A549 (cell line): ENCODE data around the gene TYRP1.

Experiments
- CEBPB ChIP-seq, 2 experiments: fragments of >200 bp in 1 of 2; sonication (Bioruptor Twin) in 1 of 2; formaldehyde crosslinking in 1 of 2; IDR thresholded peaks; 2 replicates each; pipeline ENCODE4 v1.6.1; 2012 to 2016
- CHD2 ChIP-seq: fragments of 150-350 bp; IDR thresholded peaks from 2 replicates; pipeline ENCODE4 v1.6.1; 2014; ENCODE audit warnings: low read length; ENCODE audit not compliant: partially characterized antibody
- CTCF ChIP-seq: fragments of >200 bp; sonication (Bioruptor Twin); formaldehyde crosslinking; IDR thresholded peaks from 3 replicates; pipeline ENCODE4 v1.5.1; 2016
- FOSL2 ChIP-seq, 2 experiments: fragments of 450-650 bp in 1 of 2; fragments of >200 bp in 1 of 2; sonication (Bioruptor Twin) in 1 of 2; formaldehyde crosslinking; IDR thresholded peaks; 2 replicates each; pipeline versions ENCODE4 v1.5.0 to v1.6.1; 2016 to 2020; ENCODE audit warnings: mild to moderate bottlenecking in 1 of 2, moderate library complexity in 1 of 2
- JUNB ChIP-seq: fragments of >200 bp; sonication (Bioruptor Twin); formaldehyde crosslinking; IDR thresholded peaks from 2 replicates; pipeline ENCODE4 v1.6.1; 2016
- NR3C1 ChIP-seq: fragments of >200 bp; sonication (Bioruptor Twin); formaldehyde crosslinking; IDR thresholded peaks from 3 replicates; pipeline ENCODE4 v1.6.1; 2017
- POLR2A ChIP-seq: IDR thresholded peaks from 2 replicates; pipeline ENCODE4 v1.6.1; 2012; ENCODE audit warnings: mild to moderate bottlenecking, low read length
- POLR2AphosphoS2 ChIP-seq: conservative IDR thresholded peaks from 2 replicates; pipeline ENCODE4 v1.6.1; 2012; ENCODE audit warnings: low read length, improper control_type of control experiment, inconsistent platforms
- RAD21 ChIP-seq, 2 experiments: fragments of >200 bp in 1 of 2; sonication (Bioruptor Twin) in 1 of 2; formaldehyde crosslinking in 1 of 2; IDR thresholded peaks in 1 of 2; conservative IDR thresholded peaks in 1 of 2; 2 replicates in 1 of 2; 3 replicates in 1 of 2; pipeline ENCODE4 v1.6.1; 2012 to 2018; ENCODE audit warnings: inconsistent platforms in 1 of 2
- USF2 ChIP-seq: fragments of 450-650 bp; IDR thresholded peaks from 2 replicates; pipeline ENCODE4 v1.6.1; 2014; ENCODE audit warnings: antibody characterized with exemption

DNA sequence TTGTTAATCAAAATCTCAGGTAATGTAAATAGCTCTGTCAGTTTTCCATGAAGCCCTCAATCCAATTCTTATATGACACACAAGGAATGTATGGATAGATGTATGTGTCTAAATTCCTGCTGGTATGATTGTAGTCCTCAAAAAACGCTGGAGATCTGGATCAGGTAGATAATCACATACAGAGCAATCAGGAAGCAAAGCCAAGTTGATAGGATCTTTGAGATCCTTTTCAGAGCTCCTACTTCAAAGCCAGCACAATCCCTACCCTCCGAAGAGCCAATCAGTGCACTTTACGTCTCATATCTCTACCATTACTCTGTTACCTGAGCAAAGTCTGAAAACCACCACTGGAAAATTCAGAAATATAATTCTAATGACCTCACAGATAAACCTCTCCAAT lies 27.4 kb downstream of the TYRP1 start:
- TF ChIP-seq CTCF (no peak), POLR2AphosphoS2 (no peak), RAD21 (conservative IDR thresholded peaks at IDR 0.05 in 1 of 2, IDR thresholded peaks at IDR 0.05 in 1 of 2) (no peak), FOSL2 (IDR thresholded peaks at IDR 0.05) (no peak), FOSL2 (CRISPR knock-in tag; IDR thresholded peaks at IDR 0.05) (no peak), CEBPB (IDR thresholded peaks at IDR 0.05) (no peak), POLR2A (no peak), JUNB (no peak), CHD2 (no peak), USF2 (no peak), NR3C1 (no peak)
